Dermis lymphatic vessel endothelial cell (primary cell): ENCODE measurements around the gene CEP131. TPM values are rescaled to one million over a fixed set of nuclear protein-coding genes. Genes with fewer than 3 reads are reported as not detected.

ENCODE experiments used
- total RNA-seq: library from RNA; depleted of rRNA; stranded (reverse); fragments of >200 nt; gene quantifications from 2 replicates; pipeline ENCODE4 v1.2.1, GENCODE V29; 2014

CEP131 gene
- 4.2 and 7.2 TPM in 2 replicates for total RNA-seq

GRCh38 chr17:81222906-81223761 lies at the start of gene CEP131:
CEP131 (minus strand) TSS chr17:81222965; CDS start chr17:81220056, 2,909 bp downstream.

GRCh38 chr17:81238815-81239713 lies 16.3 kb upstream of the CEP131 start, which contains the start of the genes NDUFAF8 and TEPSIN:
NDUFAF8 (plus strand) TSS chr17:81239318; CDS start chr17:81239364, 46 bp downstream.
TEPSIN (minus strand) TSS chr17:81239055; CDS start chr17:81239033, 22 bp downstream.

GRCh38 chr17:81166033-81166492 lies 56.7 kb downstream of the CEP131 start, which contains the start of gene AATK:
AATK (minus strand) TSS chr17:81166221; CDS start chr17:81165992, 229 bp downstream.

GRCh38 chr17:81165246-81166032 lies 57.3 kb downstream of the CEP131 start, which contains the start of gene PVALEF:
PVALEF (plus strand) TSS chr17:81165507; CDS start chr17:81181227, 15,720 bp downstream.

Other genes with a start within 250 kb of the CEP131 start
- gene CHMP6, start 231.1 kb downstream of the CEP131 start, total RNA-seq = 14.0 and 14.4 TPM in 2 replicates
- gene BAIAP2, start 187.8 kb downstream of the CEP131 start, total RNA-seq = 45.2 and 62.4 TPM in 2 replicates
- gene PVALEF, start 57.5 kb downstream of the CEP131 start, total RNA-seq = not detected in 2 replicates
- 1.3 and 1.7 TPM in 2 replicates for gene AATK, start 56.7 kb downstream of the CEP131 start, total RNA-seq
- gene TEPSIN, start 16.1 kb upstream of the CEP131 start, total RNA-seq = 6.1 and 7.6 TPM in 2 replicates
- gene NDUFAF8, start 16.4 kb upstream of the CEP131 start, total RNA-seq = 10.8 and 14.2 TPM in 2 replicates
- gene SLC38A10, start 72.3 kb upstream of the CEP131 start, total RNA-seq = 53.7 and 67.2 TPM in 2 replicates
- gene BAHCC1, start 172.5 kb upstream of the CEP131 start, total RNA-seq = 2.3 and 2.7 TPM in 2 replicates